ENCODE data around the gene CDC42SE1. TPM values are rescaled to one million over a fixed set of nuclear protein-coding genes. Genes with fewer than 3 reads are reported as not detected.

The CDC42SE1 gene
- total RNA-seq, 2 donors from 2014 or later, result 57.9 to 66.8 TPM

GRCh38 chr1:151007853-151008243 is 51.6 kb downstream of the CDC42SE1 start:
- peak overlapping the region; percentile 31 to 92 for H3K9ac ChIP-seq (ENCODE audit: low read depth in 2 of 2, low read length in 2 of 2)
- no peak for DNase-seq
- peak overlapping the region; percentile 91 for H3K27ac ChIP-seq
- no peaks in the 10 kb centered on the region for H3K27me3 ChIP-seq
- H3K4me3 ChIP-seq, result peak overlapping the region; percentile 56
- intact Hi-C loops (cut with DNase I), result loop anchor here (5.0 kb wide), 1 partner anchor 49 kb away; the partner anchor contains the start of gene CDC42SE1
- H3K36me3 ChIP-seq, result no peaks in the 10 kb centered on the region
- TF ChIP-seq, protein P1, sequence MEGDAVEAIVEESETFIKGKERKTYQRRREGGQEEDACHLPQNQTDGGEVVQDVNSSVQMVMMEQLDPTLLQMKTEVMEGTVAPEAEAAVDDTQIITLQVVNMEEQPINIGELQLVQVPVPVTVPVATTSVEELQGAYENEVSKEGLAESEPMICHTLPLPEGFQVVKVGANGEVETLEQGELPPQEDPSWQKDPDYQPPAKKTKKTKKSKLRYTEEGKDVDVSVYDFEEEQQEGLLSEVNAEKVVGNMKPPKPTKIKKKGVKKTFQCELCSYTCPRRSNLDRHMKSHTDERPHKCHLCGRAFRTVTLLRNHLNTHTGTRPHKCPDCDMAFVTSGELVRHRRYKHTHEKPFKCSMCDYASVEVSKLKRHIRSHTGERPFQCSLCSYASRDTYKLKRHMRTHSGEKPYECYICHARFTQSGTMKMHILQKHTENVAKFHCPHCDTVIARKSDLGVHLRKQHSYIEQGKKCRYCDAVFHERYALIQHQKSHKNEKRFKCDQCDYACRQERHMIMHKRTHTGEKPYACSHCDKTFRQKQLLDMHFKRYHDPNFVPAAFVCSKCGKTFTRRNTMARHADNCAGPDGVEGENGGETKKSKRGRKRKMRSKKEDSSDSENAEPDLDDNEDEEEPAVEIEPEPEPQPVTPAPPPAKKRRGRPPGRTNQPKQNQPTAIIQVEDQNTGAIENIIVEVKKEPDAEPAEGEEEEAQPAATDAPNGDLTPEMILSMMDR (IDR thresholded peaks at IDR 0.05), result no peak
- peaks cover 10% of the 10 kb centered on the region for H3K4me1 ChIP-seq
- no peaks in the 10 kb centered on the region for H3K9me3 ChIP-seq

DNA sequence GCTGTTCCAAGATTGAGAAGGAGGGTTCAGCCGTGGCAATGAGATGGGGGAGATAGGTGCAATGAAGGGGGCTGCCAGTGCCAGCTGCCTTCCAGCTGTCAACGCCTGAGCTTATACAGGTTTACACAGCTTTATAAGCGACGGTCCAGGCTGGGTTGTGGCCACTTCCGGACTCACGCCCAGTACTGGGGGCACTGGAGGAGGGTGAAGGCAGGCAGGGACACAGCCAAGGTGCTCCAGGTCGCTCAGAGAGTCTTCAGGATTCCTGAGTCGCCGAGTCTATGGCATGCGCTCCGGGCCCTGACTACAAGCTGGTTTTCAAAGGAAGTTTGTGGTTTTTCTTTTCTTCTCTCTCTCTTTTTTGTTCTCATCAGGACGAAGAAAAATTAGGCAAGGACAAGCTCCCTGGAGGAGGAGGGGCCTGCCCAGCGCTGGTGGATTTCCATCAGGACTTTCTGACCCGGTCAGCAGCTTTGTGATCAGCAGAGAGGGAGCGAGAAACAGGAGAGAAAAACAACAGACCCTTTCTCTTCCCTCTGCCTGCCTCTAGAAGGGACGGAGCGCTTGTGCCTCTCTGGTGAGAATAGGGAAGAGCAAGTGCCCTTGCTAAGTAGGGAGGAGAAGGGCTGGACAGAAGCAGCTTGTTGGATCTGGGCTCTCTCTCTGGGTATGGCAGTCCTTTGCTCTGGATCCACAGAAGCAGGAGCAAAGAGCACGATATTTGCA is 52.9 kb downstream of the CDC42SE1 start, which contains the start of gene MINDY1:
MINDY1 (minus strand) TSS at position 576 of the 726 bp plus-strand sequence. CDS start 4,285 bp downstream, outside the sequence.
- H3K9ac ChIP-seq (ENCODE audit: low read depth in 2 of 2, low read length in 2 of 2), result peak within 1 kb of the TSS; percentile 82 to 92
- H3K4me3 ChIP-seq, result peak within 1 kb of the TSS; percentile 56
- H3K4me1 ChIP-seq, result peaks cover 10% of the 10 kb centered on the region
- H3K36me3 ChIP-seq, result no peaks in the 10 kb centered on the region
- H3K9me3 ChIP-seq, result no peaks in the 10 kb centered on the region
- H3K27me3 ChIP-seq, result no peaks in the 10 kb centered on the region
- H3K27ac ChIP-seq, result peak within 1 kb of the TSS; percentile 91
- TF ChIP-seq, protein P1 (IDR thresholded peaks at IDR 0.05), result peak; percentile 34
- DNase-seq, result peak; percentile 89
- intact Hi-C loops (cut with DNase I), result loop anchor here (5.0 kb wide), 1 partner anchor 51 kb away; the partner anchor contains the start of gene CDC42SE1

GRCh38 chr1:151005729-151006319 is 53.6 kb downstream of the CDC42SE1 start:
- intact Hi-C loops (cut with DNase I), result loop anchor here (5.0 kb wide), 1 partner anchor 51 kb away; the partner anchor contains the start of gene CDC42SE1
- Histone ChIP-seq H3K27me3 (no peaks in the 10 kb centered on the region), H3K4me3 (peak overlapping the region; percentile 38), H3K36me3 (no peaks in the 10 kb centered on the region), H3K9me3 (no peaks in the 10 kb centered on the region), H3K9ac (ENCODE audit: low read depth in 2 of 2, low read length in 2 of 2) (peak overlapping the region; percentile 82 to 92), H3K27ac (peak overlapping the region; percentile 91), H3K4me1 (peaks cover 10% of the 10 kb centered on the region)
- TF ChIP-seq, protein P1 (IDR thresholded peaks at IDR 0.05), result no peak
- DNase-seq, result no peak

DNA sequence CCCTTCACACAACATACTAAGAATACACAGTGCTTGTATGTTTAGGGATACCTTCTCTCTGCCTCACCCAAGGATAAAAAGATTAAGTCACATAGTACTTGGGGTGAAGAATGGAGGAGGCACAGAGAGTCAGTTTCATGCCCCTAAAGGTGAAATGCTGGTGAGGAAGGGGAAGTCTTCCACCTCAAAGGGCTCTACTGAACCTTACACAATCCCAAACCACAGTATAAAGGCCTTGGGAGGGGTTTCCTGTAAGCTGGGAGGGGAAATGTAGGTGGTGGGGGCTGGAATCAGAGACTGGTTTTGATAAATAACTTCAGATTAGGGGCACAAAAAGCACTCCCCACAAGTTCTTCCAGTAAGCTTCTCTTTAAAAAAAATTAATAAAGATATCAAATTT is 56.2 kb downstream of the CDC42SE1 start:
- Histone ChIP-seq H3K27ac (no peak overlapping the region), H3K4me1 (peaks cover 10% of the 10 kb centered on the region), H3K36me3 (no peaks in the 10 kb centered on the region), H3K9ac (ENCODE audit: low read depth in 2 of 2, low read length in 2 of 2) (peak overlapping the region in 1 of 2 donors; percentile 17), H3K27me3 (no peaks in the 10 kb centered on the region), H3K4me3 (no peak overlapping the region), H3K9me3 (no peaks in the 10 kb centered on the region)
- intact Hi-C loops (cut with DNase I), result no loop called here
- TF ChIP-seq, protein P1 (IDR thresholded peaks at IDR 0.05), result no peak
- no peak for DNase-seq

- Histone ChIP-seq H3K36me3 (no peaks in the 10 kb centered on the region), H3K27ac (no peak overlapping the region), H3K9ac (ENCODE audit: low read depth in 2 of 2, low read length in 2 of 2) (no peak overlapping the region), H3K9me3 (no peaks in the 10 kb centered on the region), H3K4me3 (no peak overlapping the region), H3K4me1 (peaks cover 8% of the 10 kb centered on the region), H3K27me3 (no peaks in the 10 kb centered on the region)
- intact Hi-C loops (cut with DNase I), result no loop called here
- DNase-seq, result no peak
- TF ChIP-seq, protein P1 (IDR thresholded peaks at IDR 0.05), result no peak
Observed at GRCh38 chr1:151002611-151003010, 56.8 kb downstream of the CDC42SE1 start.

Measured in colonic mucosa (tissue), 4 donors.